Cardiac fibroblast (primary cell): ENCODE data around the gene GPR156.

Source experiments
- DNase-seq, 2 donors: peaks; one replicate each; pipeline versions ENCODE4 v3.0.0 to v3.0.0-alpha.2; 2010; ENCODE audit warnings: low read depth in 2 of 2
- H3K4me3 ChIP-seq, 2 donors: replicated peaks in 1 of 2; 1 replicate in 1 of 2; 2 replicates in 1 of 2; pipeline ENCODE4 v1.5.1; 2011; ENCODE audit warnings: low read depth in 2 of 2, low read length in 2 of 2, mild to moderate bottlenecking in 2 of 2, moderate library complexity in 1 of 2
- TF ChIP-seq, protein P1 (sequence below): IDR thresholded peaks from one replicate; pipeline ENCODE4 v1.5.1; 2011; ENCODE audit warnings: low read depth, mild to moderate bottlenecking, low read length, inconsistent platforms

The GPR156 gene

DNA sequence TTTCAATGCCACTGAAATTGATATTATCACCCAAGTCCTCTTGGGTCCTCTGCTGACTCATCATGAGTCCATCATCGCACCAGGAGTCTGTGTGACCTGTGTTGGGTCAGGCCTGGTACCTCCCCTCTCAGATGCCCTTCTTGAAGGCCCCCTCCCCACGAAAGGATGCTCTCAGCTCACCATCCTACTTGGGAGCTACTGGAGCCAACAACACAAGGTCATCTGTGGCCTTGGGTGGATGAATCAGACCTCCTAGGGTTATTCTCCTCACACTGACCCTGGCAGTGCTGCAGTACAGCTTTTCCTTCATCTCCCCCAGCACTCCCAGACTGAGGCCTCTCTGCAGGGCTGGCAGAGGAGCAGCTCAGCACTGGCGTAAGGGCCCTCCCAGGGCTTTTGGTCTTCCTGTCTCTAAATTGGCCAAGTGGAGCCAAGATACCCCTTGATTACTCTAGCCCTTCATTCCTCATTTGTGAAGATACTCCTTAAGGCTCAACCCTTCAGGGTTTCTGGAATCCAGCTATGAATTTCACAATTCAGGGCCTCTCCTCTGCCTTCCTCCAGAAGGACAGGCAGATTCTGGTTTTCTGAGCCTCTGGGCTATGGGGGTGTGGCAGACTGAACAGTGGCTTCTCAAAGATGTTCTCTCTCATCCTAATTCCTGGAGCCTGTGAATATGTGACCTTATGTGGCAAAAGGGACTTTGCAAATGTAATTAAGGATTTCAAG lies 110.0 kb downstream of the GPR156 start:
- H3K4me3 ChIP-seq: no peak overlapping the region
- TF ChIP-seq, protein P1, sequence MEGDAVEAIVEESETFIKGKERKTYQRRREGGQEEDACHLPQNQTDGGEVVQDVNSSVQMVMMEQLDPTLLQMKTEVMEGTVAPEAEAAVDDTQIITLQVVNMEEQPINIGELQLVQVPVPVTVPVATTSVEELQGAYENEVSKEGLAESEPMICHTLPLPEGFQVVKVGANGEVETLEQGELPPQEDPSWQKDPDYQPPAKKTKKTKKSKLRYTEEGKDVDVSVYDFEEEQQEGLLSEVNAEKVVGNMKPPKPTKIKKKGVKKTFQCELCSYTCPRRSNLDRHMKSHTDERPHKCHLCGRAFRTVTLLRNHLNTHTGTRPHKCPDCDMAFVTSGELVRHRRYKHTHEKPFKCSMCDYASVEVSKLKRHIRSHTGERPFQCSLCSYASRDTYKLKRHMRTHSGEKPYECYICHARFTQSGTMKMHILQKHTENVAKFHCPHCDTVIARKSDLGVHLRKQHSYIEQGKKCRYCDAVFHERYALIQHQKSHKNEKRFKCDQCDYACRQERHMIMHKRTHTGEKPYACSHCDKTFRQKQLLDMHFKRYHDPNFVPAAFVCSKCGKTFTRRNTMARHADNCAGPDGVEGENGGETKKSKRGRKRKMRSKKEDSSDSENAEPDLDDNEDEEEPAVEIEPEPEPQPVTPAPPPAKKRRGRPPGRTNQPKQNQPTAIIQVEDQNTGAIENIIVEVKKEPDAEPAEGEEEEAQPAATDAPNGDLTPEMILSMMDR: no peak
- DNase-seq: no peak

DNA sequence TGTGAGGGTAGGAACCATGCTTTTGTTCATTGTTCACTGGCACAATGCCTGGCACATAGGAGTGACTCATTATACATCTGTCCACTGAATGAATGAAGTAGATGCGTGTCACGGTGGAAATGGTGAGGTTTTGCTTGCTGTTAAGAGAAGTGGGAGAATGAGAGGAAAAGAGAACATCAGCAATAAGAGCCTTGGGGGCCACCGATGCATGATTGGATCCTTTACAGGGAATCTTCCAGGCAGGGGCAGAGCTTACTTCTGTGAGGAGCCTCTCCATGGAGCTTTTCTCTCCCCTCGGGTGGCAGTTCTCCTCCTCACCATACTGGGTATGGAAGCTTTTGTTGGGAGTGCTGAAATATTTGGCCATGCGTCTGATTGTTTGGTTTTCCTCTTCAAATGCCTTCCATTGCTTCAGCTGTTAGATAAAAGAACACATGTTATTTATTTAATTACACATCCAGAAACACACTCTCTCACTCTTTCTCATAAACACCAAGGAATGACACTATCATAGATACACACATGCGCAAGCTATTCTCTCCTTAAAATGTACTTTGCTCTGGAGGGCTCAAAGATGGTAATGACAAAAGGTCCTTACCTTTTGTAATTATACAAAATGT lies 111.9 kb downstream of the GPR156 start:
- DNase-seq: peak in 1 of 2 donors; percentile 24
- TF ChIP-seq, protein P1: no peak
- H3K4me3 ChIP-seq: no peak overlapping the region

DNA sequence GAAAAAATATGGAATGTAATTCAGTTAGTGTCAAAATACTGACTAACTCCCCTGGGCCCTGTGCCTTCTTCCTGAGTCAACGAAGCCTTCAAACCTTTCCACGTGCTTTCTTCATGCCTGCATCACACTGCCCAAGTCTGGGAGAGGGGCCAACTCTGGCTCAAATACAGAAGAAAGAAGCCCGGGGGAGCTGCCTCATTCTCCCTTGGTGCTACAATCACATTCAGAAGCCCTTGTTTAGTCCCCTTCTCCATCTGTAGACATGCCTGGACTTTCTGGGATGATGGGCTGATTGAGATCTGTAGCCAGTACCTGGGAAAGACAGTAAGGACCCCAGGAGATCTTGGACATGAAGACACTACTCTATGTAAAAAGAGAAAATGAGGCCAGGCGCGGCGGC lies 113.0 kb downstream of the GPR156 start:
- no peak overlapping the region for H3K4me3 ChIP-seq
- peak; percentile 79 to 87 for DNase-seq
- TF ChIP-seq, protein P1: no peak

DNA sequence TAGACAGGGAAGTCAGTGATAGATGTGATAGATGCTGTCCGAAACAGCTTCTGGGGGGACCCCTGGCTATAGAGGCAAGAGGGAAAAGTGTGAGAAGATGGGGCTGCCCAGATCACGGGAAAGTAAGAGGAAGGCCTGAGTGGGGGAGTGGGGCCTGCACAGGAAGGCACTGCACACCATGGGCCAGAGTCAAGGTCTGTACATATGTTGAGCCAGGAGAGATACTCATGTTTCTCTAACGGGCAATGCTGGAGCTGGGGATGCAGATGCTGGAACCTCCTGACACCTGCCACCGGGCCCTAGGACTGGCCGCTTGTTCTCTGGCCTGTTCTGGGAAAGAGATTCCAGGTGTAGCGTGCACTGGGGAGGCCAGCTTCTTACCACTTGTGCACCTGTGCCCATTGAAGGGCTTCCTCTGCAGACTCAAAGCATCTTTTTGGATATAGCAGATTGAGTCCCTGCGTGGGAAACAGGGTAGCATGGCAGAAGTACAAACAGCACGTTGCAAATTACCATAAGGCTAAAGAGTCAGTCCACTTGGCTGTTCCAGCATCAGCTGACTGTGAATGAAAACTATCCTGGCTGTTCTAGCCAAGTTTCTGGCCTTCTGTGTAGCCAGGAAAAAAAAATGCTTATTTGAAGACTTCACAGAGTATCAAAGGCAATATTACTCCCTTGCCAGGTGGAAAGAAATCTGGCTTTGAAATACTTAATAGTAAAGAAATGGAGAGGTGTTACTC lies 113.7 kb downstream of the GPR156 start:
- TF ChIP-seq, protein P1: no peak
- DNase-seq: peak; percentile 32 to 43
- no peak overlapping the region for H3K4me3 ChIP-seq

DNA sequence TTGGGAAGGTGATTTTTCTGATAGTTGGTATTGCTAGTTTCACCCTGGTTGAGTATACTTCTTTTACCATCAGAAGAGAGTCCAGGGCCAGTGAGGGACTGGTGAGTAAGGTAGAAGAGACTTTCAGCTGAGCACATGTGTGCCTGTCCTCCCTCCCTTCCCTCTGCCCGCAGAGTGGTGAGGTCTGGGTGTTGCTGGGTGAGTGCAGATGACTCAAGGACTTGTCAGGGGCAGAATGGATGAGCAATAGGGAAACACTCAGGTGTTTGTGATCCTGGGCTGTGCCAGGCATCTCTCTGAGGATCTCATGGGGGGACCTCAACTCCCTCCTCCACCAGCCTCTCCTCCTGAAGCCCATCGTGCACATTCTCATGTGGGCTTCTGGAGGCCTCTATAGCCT lies 114.8 kb downstream of the GPR156 start:
- TF ChIP-seq, protein P1: no peak
- DNase-seq: peak; percentile 22 to 89
- H3K4me3 ChIP-seq: no peak overlapping the region

DNA sequence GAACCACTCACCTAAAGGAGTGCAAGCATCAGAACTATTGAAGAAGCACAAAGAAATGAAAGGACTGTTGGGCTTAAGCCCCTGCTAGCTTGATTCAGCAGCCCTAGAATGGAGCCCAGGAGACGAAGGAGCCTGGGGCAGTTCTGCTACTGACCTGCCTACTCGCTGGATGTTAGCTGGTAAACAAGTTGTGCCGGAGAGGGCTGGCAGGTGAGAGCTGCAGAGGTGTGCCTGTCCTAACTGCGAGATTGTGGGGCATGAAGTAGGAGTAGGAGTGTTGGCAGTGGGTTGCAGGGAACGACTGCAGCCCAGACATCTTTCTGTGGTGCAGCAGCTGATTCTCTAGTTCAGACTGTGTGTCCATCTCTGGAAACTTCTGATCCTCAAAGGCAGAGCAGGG lies 115.6 kb downstream of the GPR156 start:
- TF ChIP-seq, protein P1: no peak
- no peak for DNase-seq
- no peak overlapping the region for H3K4me3 ChIP-seq
